NCI-H1436 (cell line): ENCODE results near the gene SENP1.

Experiments
- DNase-seq: peaks from one replicate; lab custom pipeline; 2025; lab: John Stamatoyannopoulos, UW

Gene SENP1

DNA sequence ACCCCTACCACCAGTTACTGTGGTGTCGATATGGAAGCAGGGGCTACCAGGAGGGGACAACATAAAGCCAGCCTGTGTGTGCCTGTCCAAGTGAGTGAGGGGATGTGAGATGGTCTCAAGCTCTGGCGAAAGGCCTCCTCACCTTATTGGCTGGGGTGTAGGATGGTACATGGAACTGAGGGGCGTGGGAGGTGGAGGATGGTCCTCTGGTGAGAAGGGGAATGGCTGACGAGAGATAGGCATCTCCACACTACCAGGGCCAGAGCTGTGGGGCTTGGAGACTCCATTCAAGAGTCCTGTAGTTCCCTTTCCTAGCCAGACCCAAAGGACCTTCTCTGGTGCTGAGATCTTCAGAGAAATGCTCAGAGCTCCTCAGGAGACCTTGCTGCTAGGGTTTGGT lies 69.1 kb downstream of the SENP1 start:
- DNase-seq = no peak

DNA sequence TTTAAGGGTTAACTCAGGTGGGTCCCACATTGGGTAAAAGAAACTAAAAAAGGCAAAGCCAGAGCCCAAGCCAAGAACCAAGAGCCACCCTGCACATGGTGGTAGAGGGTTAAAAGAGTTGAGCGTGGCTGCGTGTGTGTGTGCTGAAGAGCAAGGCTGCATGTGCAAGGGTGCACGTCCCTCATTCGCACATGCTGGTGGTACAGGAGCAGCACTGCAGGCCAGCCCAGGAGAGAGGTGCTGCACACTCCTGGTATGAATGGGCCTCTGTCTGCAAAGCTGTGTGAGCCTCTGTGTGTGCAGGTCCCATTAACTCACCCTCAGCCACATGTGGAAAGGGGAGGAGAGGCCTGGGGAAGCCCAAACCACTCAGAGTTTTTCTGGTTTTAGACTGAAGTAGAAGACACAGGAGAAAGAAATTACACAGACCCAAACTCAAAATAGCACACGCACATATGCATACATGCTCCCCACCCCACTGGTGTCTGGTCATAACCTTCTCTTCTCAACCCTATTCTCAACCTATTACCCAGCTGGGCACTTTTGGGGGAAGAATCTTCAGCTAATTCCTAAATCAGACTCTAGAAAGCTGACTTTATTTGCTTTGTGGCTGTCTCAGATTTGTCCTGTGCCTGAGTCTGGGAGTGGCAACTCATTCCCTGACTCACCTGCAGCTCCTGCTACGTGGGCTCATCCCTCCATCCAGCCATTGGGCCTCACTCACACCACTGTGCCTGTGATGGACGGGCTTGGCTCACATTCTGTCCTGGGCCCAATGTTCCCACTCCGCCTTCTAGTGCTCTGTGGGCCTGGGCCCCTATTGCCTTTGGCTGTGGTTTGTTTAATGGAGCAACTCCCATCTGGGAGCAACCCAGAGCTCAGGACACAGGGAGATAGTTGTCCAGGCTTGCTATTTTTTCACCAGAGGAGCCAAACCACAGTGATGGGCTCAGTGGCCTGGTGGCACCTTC lies 70.8 kb downstream of the SENP1 start:
- no peak for DNase-seq

DNA sequence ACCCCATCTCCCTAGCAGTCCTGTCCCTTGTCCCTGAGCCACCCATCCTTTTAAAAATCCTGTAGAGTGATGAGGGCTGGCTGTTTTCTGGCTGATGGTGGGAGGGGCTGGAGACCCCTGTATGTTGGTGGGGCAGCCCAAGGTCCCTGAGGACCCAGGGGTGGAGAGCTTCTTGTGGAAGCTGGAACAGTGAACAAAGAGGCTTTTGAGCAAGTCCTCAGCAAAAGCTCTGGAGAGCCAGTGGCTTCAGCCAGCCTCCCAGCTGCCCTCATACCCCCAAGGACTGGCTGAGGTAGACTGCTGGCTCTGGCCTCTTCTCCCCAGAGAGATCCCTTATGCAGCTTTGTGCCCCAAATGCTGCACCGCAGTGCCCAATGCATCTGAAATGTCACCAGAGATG lies 72.4 kb downstream of the SENP1 start:
- DNase-seq = no peak

DNA sequence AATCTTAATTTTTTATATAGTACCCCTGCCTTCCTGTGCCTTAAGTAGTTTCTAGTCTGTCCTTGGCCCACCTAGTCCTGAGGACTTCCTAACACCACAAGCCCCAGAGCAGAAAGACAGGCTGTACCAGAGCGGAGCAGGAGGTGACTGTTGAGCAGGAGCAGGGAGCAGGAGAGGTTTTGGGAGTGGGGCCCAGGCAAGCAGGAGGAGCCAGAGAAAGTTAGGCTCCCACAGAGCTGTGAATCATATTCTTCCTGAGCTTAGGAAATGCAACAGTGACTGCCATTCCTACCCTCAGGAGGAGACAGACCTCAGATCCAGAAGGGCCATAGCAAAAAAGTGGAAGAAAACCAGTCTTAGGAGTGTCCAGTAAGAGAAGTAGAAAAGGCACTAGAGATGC lies 73.3 kb downstream of the SENP1 start:
- no peak for DNase-seq

DNA sequence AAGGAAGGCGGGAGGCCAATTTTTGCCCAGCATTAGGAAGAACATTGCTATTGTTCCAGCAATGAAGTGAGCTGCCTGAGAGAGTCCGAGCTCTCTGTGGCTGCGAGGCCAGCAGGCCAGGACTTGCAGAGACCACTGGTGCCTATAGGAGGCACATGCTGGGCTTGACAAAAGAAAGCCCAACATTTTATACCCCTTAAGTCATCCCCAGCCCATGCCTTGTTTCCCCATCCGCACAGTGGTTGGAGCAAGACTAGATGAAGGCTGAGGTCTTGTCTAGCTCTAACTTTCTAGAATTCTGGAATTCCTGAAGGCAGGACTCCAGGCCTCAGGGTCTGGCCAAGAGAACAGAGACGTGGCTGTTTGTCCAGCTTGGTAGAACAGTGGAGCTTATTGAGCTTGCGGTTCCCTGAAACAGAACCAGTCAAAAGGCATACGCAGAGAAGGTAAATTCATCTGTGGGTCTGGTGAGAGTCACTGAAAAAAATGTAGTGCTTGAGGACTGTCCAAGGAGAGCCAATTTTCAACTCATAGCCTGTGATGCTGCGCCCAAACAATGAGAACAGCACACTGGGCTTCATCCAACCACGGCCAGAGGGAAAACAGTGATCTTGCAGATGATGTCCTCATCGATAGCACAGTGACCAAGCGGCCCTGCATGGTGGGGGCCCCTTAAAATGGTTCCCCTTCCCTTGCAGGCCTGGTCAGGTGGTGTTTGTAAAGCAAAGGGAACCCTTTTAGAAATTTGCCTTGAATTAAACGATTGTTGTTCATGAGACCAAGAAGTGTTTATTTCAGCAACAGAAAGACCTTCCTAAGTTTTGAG lies 74.5 kb downstream of the SENP1 start:
- no peak for DNase-seq

DNA sequence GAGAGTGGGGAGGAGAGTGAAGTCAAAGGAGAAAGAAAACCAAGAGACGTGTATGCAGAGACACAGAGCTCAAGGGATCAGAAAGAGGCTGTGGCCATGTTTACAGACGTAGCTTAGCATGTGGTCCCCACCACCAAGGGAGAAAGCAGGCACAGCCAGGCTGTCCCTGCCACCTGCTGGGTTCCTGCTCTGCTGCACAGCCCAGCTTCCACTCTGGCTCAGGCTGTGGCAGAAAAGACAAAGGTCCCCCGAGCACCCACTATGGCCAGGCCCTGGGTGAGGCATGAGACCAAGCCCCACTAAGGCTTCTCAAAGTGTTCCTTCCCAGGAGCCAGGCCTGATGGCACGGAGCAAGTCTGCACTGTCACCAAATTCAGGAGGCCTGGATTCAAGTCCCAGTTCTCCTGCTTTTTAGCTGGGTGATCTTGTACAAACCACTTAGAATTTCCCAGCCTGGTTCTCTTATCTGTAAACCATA lies 75.7 kb downstream of the SENP1 start:
- no peak for DNase-seq

DNA sequence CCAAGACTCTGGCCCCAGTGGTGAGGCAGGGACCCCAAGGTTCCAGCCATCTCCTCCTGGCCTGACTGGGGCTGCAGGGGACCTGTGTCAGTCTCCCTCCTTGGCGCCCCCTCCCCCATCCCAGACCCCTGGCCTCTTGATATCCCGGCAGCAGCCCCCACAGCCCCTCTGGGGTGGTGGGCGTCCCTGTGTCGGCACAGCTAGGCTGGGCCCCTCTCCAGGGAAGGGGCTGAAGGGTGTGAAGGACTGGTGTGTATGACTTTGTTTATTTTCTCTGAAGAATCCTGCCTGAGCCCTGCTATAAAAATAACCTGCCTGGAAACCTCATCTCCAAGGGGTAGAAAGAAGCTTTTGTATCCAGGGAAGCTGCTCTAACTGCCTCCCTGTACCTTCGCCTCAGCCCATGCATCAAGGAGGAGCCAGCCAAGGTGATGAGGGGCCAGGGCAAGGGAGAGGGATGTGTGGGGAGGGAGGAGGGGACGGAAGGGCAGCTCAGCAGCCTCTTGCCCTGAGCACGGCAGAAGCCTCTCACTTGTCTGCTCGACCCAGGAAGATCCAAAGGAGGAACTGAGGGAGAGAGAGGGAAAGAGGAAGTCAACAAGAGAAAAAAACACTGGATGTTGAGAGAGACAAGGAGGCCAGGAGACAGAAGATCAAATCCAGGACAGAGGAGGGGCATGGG lies 76.2 kb downstream of the SENP1 start:
- DNase-seq = no peak

DNA sequence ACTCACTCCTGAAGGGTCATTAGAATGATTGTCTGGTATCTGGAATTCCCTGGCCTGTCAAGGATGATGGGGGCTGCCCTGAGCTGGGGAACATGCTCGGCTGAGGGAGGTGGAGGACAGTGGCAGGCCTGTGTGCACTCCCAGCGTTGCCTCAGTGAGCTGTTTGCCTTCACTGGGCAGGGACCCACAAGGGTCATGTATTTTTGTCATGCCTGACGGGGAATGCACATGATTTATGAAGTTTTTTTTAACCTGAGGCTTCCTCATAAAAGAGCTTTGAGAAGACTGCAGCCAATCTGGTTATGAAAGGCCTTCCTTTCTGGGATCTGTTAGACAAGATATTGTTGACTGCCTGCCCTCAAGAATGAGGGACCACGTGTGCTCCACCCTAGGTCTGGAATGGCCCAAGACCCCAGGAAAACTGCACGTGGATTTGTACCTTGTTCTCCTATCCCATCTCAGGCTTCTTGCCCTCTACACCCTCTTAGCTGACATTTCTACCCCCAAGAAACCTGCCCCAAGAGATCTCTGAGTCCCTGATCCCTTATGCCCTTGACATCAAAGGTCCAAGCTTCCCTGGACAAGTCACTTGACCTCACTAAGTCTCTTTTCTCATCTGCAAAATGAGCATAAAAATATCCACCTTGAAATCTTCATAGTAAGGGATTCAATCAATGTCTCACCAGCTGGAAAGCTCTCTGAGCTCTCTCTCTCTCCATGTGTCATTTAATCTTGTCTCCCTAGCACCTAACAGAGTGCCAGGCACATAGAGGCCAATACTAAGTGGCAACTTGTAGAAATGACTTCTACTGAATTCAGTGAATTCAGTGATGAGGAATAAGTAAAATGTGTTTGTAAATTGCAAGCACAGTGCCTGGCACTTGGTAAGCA lies 77.1 kb downstream of the SENP1 start:
- no peak for DNase-seq

DNA sequence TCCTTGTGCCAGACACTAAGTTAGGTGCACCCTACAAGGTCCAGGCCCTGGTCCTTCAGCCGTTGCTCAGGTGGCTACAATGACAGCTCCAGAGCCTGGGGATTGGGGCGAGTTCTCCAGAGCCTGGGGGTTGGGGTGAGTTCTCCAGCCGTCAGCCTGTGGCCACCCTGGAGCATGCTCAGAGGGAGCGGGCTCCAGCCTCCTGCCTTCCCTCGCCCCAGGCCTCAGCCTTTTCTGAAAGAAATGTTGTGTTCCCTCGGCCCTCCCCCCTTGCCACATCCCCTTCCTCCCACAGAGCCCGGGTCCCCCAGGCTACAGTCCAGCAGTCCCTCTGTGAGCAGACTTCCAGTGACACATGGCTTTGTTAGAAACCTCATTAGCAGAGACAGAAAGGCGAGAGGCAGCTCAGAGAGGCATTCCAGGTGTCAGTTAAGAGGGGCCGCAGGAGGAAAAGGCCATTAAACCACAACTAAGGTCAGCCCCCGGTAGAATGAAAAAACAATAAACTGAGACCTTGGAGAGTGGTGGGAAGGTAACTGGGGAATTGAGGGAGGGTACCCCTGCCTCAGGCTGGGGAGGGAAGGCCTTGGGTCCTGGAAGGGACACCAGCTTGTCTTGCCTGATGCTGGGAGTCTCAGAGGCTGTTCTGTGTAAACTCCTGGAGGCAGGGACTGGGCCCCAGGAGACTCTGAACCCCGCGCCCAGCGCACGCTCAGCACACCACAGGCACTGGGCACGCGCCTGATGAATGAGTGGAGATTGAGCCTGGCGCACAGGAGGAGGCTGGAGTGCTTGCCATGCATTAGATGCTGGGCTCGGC lies 78.5 kb downstream of the SENP1 start:
- no peak for DNase-seq

DNA sequence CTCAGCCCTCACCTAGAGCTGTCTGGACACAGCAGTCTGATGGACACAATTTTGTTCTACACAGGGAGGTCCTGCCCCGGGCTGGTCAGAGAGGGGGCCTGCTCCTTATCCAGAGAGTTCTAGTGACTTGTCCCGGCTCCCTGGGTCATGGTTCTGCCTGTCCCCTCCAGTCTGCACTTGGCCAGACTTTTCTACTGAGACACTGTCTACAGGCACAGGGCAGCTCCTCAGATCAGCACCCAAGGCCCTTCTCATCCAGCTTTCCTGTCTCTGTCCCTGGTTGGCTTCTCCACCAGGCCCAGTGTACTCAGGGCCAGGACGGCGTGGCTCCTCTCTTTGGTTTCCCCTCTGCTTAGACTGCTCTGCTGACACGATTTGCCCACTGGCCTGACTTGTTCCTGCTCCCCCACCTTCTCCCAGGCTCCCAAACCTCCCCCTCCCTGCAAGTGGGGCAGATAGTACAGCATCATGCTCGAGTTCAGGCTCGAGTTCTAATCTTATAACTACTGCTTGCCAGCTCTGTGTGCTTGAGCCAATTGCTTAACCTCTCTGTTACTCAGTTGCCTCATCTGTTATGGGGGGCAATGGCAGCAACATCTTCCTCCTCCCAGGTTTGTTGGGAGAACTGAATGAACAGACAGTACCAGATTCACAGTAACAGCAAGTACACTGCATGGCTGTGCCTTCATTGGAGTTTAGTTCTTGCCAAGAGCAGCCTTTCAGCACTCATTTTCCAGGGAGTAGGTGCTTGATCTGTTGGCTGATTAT lies 79.6 kb downstream of the SENP1 start:
- no peak for DNase-seq

DNA sequence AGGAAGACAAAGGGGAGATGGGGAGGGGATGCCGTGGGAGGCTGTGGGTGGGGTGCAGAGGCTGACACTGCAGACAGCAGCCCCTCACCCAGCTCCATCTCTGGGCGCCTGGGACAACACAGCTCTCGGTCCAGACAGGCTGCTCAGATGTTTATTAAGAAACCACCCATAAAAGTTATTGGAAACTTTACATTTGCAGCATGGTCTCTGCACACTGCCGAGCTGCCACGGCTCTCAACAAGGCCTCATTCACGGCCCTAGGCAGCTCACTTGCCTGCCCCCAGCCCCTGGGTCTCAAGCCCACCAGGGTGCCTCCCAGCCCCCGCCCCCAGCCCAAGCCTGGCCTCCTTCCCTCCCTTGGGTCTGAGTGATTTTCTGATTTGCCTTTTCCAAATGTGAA lies 80.6 kb downstream of the SENP1 start:
- DNase-seq = no peak

DNA sequence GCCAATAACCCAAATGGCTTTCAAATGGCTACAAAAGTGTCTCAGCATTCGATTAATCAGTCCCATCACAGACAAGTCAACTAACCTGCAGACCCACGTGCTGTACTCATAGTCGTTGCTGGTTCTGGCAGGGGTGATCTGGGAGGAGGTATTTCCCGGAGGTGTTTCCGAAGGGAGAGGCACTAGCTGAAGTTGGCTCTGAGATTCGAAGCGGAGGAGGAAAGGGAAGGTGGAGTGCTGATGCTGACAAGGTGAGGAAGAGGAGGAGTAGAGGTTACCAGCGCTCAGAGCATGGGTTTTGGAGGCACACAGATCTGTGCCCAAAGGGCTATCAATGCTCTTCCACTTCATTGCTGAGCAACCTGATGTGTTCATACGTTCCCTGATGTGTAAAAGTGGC lies 81.1 kb downstream of the SENP1 start:
- DNase-seq = no peak

DNA sequence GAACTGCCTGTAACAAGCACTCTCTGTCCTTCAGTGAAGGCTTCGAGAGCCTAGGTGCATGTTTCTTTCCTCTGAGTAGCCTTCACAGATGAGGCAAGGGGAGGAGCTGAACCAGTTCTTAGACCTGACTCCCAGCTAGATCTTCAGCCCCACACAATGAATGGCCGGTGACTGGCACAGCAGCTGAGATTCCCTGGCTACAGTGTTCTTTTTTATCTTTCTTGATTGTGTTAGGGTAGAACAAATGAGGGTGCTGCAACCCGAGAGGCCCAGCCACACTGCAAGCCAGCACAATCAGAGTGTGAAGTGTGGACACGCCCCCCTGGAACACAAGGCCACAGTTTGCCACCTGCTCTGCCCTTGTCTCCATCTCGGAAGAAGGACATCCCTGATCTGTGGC lies 82.5 kb downstream of the SENP1 start:
- DNase-seq = no peak

DNA sequence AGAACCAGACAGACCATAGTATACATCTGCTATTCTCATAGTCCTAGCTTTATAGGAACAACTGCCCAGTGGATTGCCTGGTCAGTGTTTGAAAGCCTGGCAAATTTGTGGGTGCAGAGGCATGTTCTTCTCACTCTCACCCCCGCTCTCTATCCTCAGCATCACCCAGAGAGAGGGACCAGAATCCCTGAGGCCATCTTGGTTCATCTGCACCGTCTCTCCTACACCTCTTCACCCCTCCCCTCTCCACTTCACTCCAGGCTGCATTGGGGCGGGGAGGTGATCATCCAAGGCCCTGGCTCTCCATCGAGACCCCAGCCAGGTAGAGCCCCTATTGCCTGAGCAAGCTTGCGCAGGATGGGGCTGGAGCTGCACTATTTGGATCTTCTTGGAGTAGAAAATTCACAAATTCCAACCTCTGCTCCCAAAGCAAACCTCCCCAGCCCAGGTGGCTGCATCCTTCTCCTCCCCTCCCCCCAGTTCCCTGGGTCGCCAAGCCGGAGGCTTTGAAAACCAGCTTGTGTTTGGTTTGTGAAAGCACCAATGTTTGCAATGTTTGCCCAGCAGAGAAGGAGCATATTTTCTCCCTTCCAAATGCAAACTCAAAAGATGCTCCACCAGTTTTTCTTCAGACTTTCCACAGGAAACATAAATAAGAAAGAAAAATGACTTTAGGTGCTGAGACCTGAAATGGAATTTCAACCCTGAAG lies 83.0 kb downstream of the SENP1 start:
- DNase-seq = no peak

DNA sequence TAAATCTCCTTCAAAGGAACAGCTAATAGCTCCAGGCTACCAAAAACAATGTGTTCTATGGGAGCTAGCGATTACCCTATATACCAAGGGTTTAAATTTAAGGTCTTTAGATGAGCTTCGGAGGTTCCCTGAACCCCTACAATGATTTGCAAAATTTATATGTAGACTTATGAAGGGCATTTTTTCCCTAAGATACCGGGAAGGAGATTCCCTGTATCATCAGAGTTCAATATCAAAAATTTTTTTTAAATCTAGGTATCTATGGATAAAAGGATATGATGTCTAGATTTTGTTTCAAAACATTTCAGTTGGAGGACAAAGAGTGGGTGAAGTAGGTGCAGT lies 83.7 kb downstream of the SENP1 start:
- no peak for DNase-seq

DNA sequence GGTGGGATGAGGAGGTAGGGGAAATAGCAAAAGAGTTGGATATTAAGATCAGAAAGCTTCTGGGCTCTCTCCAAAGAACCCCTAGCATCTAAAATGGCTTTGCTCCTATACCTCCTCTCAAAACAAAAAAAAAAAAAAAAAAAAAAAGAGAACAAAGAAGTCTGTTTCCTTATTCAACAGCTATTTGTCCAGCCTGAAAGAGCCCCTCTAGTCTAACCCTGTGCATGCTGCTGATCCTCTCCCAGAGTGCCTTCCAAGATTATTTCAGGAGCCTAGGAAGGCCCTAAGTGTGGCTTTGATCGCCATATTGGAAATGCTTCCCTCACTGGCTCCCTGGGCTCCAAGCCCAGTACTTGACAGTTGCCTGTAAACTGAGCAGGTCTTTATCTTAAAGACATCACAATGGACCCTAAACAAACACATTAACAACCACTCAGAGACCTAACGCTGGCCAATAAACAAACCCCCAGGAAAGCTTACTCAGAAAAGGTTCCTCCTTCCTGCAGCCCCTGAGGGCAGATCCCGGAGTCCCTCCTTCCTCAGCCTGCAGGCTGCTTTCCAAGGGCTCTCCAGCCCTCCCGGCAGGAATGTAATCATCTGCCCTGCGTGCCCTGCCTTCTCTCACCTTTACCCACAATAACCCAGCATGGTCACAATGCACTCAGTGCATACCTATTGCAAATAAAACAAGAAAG lies 84.2 kb downstream of the SENP1 start:
- DNase-seq = peak; percentile 21

DNA sequence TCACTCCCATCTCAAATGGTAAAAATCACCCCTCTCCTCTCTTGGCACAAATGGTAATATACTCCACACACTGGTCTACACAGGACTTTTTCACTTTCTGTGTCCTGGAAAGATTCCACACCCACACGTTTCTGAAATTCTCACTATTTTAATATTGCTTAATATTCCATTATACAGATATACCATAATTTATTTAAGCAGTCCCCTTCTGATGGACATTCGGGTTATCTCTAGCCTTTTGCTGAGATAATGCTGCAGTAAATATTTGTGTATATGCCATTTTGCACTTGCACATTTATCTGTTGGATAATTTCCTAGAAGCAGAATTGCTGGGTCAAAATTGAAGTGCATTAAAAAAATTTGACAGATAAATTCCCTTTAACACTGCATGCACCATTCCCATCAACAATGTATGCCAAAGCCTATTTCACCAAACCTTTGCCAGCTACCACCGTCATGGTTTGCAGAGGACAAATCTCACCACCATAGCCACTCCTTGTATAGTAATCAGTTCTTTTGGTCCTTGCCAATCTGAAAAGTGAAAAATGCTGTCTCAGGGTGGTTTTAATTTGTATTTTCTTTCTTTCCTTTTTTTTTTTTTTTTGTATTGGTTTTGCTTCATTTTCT lies 86.1 kb downstream of the SENP1 start:
- DNase-seq = no peak

DNA sequence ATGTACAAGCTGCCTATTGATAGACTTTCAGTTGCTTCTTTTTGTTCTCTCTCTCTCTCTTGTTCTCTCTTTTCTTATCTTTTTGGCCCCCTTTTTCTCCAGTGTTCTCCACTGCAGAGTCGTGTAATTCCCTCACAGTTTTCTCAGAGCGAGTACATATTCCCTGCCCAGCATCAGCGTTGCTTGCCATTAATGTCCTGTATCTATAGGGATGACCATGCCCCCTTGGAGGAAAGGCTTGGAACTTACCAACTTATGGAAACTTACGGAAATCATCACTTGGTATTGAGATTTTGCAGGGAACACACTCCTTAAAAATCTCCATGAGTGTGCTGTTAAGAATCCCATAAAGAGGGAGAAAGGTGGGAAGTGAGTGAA lies 87.3 kb downstream of the SENP1 start:
- DNase-seq = no peak
